SU-DHL-6 (cell line): ENCODE data around the gene CFAP70.
"Not testable (repeated sequence)": the region's sequence is repeated elsewhere in the genome, so short reads cannot be mapped to it uniquely, and the experiment has no call there.

Experiments
- H2AFZ ChIP-seq: fragments of 200-600 bp; sonication (generic); 2 replicates; pipeline ENCODE4 v1.6.1; 2014; ENCODE audit warnings: low read depth, mild to moderate bottlenecking, moderate library complexity, mixed read lengths, antibody characterized with exemption, low read length; ENCODE audit not compliant: severe bottlenecking
- H3F3A ChIP-seq: fragments of 200-600 bp; shearing (Covaris generic); 2 replicates; pipeline ENCODE4 v1.6.0; 2016; ENCODE audit warnings: antibody characterized with exemption, mild to moderate bottlenecking; ENCODE audit not compliant: insufficient read depth
- H3K27ac ChIP-seq: fragments of 200-600 bp; sonication (generic); 2 replicates; pipeline ENCODE4 v1.5.1; 2016; ENCODE audit warnings: low read depth, mild to moderate bottlenecking, low read length, moderate library complexity, mixed read lengths
- H3K27me3 ChIP-seq: fragments of 200-600 bp; sonication (generic), shearing (Covaris generic); 2 replicates; pipeline ENCODE4 v1.6.0; 2014; ENCODE audit warnings: mild to moderate bottlenecking, low read length
- H3K36me3 ChIP-seq: fragments of 200-600 bp; sonication (generic); 2 replicates; pipeline ENCODE4 v1.6.1; 2014; ENCODE audit warnings: mild to moderate bottlenecking, low read length, mixed read lengths
- H3K4me2 ChIP-seq: fragments of 300-600, 200-600 bp; shearing (Covaris generic), sonication (generic); 2 replicates; pipeline ENCODE4 v1.6.0; 2014; ENCODE audit warnings: low read length, low read depth, mild to moderate bottlenecking; ENCODE audit not compliant: poor library complexity, severe bottlenecking
- H3K4me3 ChIP-seq: fragments of 200-600 bp; sonication (generic); 2 replicates; pipeline ENCODE4 v1.5.1; 2014; ENCODE audit warnings: antibody characterized with exemption, low read length, mild to moderate bottlenecking, mixed read lengths; ENCODE audit not compliant: insufficient read depth, poor library complexity, severe bottlenecking
- H3K79me2 ChIP-seq: fragments of 200-600 bp; sonication (generic); 2 replicates; pipeline ENCODE4 v1.6.1; 2014; ENCODE audit warnings: mild to moderate bottlenecking, low read length, moderate library complexity; ENCODE audit not compliant: insufficient read depth
- H3K9ac ChIP-seq: fragments of 200-600 bp; sonication (generic); 2 replicates; pipeline ENCODE4 v1.7.0; 2014; ENCODE audit warnings: mild to moderate bottlenecking, low read length
- H3K9me2 ChIP-seq: fragments of 200-600 bp; sonication (generic); replicated peaks from 2 replicates; pipeline ENCODE4 v1.6.1; 2014; ENCODE audit warnings: low read length; ENCODE audit not compliant: insufficient read depth
- H3K9me3 ChIP-seq: fragments of 200-600 bp; sonication (generic); 2 replicates; pipeline ENCODE4 v1.6.1; 2014; ENCODE audit warnings: low read length, mixed read lengths; ENCODE audit not compliant: insufficient read depth
- H4K20me1 ChIP-seq: fragments of 200-600 bp; sonication (generic); 2 replicates; pipeline ENCODE4 v1.6.1; 2014; ENCODE audit warnings: low read depth, mild to moderate bottlenecking, antibody characterized with exemption, low read length, moderate library complexity, mixed read lengths
- EZH2phosphoT487 ChIP-seq: fragments of 200-600 bp; sonication (generic), shearing (Covaris generic); conservative IDR thresholded peaks from 2 replicates; pipeline ENCODE4 v1.6.1; 2018; ENCODE audit warnings: mild to moderate bottlenecking, antibody characterized with exemption, low read length, moderate library complexity, mixed read lengths
- TF ChIP-seq, protein P1 (sequence below): fragments of 200-600 bp; sonication (generic); IDR thresholded peaks from one replicate; pipeline ENCODE4 v1.5.1; 2017; ENCODE audit warnings: antibody characterized with exemption, mild to moderate bottlenecking, low read length, moderate library complexity; ENCODE audit not compliant: insufficient read depth, poor library complexity, severe bottlenecking

Gene CFAP70

DNA sequence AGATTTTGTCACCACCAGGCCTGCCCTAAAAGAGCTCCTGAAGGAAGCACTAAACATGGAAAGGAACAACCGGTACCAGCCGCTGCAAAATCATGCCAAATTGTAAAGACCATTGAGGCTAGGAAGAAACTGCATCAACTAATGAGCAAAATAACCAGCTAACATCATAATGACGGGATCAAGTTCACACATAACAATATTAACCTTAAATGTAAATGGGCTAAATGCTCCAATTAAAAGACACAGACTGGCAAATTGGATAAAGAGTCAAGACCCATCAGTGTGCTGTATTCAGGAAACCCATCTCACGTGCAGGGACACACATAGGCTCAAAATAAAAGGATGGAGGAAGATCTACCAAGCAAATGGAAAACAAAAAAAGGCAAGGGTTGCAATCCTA is 33.4 kb downstream of the CFAP70 start:
- not testable (repeated sequence) for H4K20me1 ChIP-seq, H3K27ac ChIP-seq, H3F3A ChIP-seq, H3K36me3 ChIP-seq, H3K27me3 ChIP-seq, H3K9me3 ChIP-seq, H3K4me3 ChIP-seq, H3K4me2 ChIP-seq, H3K79me2 ChIP-seq, H3K9me2 ChIP-seq, H2AFZ ChIP-seq, H3K9ac ChIP-seq

- H3K27me3 ChIP-seq, H3K27ac ChIP-seq, H3K36me3 ChIP-seq, H3K79me2 ChIP-seq, H3K4me2 ChIP-seq, H2AFZ ChIP-seq, H3F3A ChIP-seq, H3K4me3 ChIP-seq, H3K9ac ChIP-seq, H4K20me1 ChIP-seq, H3K9me3 ChIP-seq, H3K9me2 ChIP-seq: not testable (repeated sequence)
Measured at GRCh38 chr10:73323582-73323981, 35.1 kb downstream of the CFAP70 start.

DNA sequence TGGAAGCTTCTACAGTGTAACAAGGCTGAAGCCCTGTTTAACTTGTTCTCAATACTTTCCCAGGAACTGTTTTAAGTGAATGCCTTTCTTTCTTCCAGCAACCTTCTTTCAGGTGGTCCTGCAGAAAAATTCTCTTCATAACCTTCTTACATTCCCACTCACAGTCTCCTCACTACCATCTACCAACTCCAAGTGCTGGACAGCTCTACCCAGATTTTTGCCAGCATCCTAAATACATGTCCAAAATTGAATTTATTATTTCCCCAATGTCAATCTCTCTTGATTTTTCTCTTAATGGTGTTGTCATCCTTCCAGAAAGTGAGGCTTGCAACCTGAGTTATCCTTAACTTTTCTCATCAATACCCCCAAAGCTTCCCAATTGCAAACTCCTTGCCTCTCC is 48.2 kb downstream of the CFAP70 start:
- no peak for TF ChIP-seq EZH2phosphoT487
- TF ChIP-seq, protein P1, sequence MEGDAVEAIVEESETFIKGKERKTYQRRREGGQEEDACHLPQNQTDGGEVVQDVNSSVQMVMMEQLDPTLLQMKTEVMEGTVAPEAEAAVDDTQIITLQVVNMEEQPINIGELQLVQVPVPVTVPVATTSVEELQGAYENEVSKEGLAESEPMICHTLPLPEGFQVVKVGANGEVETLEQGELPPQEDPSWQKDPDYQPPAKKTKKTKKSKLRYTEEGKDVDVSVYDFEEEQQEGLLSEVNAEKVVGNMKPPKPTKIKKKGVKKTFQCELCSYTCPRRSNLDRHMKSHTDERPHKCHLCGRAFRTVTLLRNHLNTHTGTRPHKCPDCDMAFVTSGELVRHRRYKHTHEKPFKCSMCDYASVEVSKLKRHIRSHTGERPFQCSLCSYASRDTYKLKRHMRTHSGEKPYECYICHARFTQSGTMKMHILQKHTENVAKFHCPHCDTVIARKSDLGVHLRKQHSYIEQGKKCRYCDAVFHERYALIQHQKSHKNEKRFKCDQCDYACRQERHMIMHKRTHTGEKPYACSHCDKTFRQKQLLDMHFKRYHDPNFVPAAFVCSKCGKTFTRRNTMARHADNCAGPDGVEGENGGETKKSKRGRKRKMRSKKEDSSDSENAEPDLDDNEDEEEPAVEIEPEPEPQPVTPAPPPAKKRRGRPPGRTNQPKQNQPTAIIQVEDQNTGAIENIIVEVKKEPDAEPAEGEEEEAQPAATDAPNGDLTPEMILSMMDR = no peak
- Histone ChIP-seq H3K27me3 (no peaks in the 10 kb centered on the region), H3K36me3 (no peaks in the 10 kb centered on the region), H3K9me3 (peaks cover 16% of the 10 kb centered on the region; the same call in 1 of the 2 replicates), H2AFZ (no peak overlapping the region), H3K27ac (no peak overlapping the region), H3K4me2 (no peak overlapping the region), H3K9me2 (no peaks in the 10 kb centered on the region), H3K79me2 (no peaks in the 10 kb centered on the region), H3K4me3 (no peak overlapping the region), H4K20me1 (no peaks in the 10 kb centered on the region), H3K9ac (no peak overlapping the region), H3F3A (no peaks in the 10 kb centered on the region)

GRCh38 chr10:73307203-73307800 is 51.4 kb downstream of the CFAP70 start:
- H2AFZ ChIP-seq = no peak overlapping the region
- H3K9me2 ChIP-seq = no peaks in the 10 kb centered on the region
- H3K27me3 ChIP-seq = no peaks in the 10 kb centered on the region
- H3K79me2 ChIP-seq = no peaks in the 10 kb centered on the region
- H3K36me3 ChIP-seq = no peaks in the 10 kb centered on the region
- no peak overlapping the region for H3K4me3 ChIP-seq
- no peaks in the 10 kb centered on the region for H3F3A ChIP-seq
- H3K27ac ChIP-seq = no peak overlapping the region
- TF ChIP-seq, protein P1 = no peak
- no peak for TF ChIP-seq EZH2phosphoT487
- H3K9me3 ChIP-seq = peaks cover 16% of the 10 kb centered on the region; the same call in 1 of the 2 replicates
- H3K4me2 ChIP-seq = no peak overlapping the region
- no peaks in the 10 kb centered on the region for H4K20me1 ChIP-seq
- no peak overlapping the region for H3K9ac ChIP-seq
